AG10803 (cell line): ENCODE data around the gene RALBP1.

Experiments used
- DNase-seq: peaks from one replicate; pipeline ENCODE4 v3.0.0; 2010; ENCODE audit warnings: low read depth
- H3K4me3 ChIP-seq: 2 replicates; pipeline ENCODE4 v1.5.1; 2011; ENCODE audit warnings: mild to moderate bottlenecking, low read length, control low read depth
- TF ChIP-seq, protein P1 (sequence below): conservative IDR thresholded peaks from 2 replicates; pipeline ENCODE4 v1.5.1; 2011; ENCODE audit warnings: mild to moderate bottlenecking, low read length, control low read depth, inconsistent platforms

RALBP1 gene

DNA sequence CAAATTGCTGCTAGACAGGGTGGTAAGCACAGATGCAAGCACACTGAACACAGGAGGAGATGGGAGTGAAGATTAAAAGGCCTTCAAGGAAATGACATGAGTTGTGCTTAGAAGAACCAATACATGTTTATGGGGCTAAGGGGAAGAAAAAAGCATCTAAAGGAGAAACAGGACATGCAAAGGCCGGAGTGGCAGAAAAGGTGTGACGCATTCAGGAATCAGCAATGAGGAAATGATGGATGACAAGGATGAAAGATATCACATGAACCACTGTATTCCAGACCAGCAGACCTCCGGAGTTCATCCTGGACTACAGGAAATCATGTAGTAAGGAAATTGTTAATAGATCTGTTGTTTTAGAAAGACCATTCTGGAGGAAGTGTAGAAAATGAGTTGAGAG, 96.2 kb downstream of the RALBP1 start:
- no peak overlapping the region for H3K4me3 ChIP-seq
- no peak for DNase-seq
- TF ChIP-seq, protein P1, sequence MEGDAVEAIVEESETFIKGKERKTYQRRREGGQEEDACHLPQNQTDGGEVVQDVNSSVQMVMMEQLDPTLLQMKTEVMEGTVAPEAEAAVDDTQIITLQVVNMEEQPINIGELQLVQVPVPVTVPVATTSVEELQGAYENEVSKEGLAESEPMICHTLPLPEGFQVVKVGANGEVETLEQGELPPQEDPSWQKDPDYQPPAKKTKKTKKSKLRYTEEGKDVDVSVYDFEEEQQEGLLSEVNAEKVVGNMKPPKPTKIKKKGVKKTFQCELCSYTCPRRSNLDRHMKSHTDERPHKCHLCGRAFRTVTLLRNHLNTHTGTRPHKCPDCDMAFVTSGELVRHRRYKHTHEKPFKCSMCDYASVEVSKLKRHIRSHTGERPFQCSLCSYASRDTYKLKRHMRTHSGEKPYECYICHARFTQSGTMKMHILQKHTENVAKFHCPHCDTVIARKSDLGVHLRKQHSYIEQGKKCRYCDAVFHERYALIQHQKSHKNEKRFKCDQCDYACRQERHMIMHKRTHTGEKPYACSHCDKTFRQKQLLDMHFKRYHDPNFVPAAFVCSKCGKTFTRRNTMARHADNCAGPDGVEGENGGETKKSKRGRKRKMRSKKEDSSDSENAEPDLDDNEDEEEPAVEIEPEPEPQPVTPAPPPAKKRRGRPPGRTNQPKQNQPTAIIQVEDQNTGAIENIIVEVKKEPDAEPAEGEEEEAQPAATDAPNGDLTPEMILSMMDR = no peak

DNA sequence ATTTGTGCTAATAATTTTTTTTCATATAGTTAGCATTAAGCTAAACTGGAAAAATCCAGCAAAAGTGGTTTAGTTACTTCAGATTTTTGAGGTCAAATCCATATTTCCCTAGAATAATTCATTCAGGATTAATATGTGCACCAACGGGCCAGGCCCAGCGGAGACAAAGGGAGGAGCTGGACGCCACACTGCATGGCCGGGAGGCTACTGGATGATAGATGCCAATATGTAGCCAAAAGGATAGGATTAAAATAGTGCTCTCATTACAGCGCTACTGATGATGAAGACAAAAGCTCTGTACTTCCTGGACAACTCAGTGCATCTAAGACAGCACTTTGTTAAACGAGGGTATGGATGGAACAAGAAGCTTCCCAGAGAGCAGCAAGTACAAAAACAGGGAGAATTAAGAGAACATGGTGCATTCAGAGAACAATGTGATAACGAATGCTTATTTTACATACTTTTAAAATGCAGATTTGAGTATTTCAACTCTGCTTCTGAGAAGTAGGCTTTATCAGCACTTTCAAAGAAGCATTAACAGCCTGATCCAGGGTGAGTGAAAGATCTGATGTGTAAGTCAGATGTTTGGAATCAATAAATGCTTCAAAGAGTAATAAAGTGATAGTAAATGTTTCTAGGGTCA, 99.3 kb downstream of the RALBP1 start:
- DNase-seq = no peak
- TF ChIP-seq, protein P1 = no peak
- H3K4me3 ChIP-seq = no peak overlapping the region

DNA sequence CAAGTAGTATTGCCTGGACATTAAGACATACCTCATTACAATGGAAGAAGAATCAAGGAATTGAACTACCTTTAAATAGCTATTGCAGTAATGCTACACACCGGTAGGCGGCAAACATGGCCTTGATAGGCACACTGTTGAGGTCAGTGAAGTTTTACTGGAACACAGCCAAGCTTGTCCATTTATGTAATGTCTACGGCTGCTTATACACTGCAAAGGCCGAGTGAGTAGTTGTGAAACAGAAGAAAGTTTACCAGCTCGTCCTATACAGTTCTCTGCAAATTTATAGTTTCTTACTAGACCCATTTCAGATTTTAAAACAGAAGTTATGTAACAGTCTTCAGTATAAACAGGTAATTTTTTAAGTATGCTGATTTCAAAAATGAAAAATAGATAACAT, 100.2 kb downstream of the RALBP1 start:
- H3K4me3 ChIP-seq = no peak overlapping the region
- peak; percentile 94 for DNase-seq
- TF ChIP-seq, protein P1 = peak; percentile 87

DNA sequence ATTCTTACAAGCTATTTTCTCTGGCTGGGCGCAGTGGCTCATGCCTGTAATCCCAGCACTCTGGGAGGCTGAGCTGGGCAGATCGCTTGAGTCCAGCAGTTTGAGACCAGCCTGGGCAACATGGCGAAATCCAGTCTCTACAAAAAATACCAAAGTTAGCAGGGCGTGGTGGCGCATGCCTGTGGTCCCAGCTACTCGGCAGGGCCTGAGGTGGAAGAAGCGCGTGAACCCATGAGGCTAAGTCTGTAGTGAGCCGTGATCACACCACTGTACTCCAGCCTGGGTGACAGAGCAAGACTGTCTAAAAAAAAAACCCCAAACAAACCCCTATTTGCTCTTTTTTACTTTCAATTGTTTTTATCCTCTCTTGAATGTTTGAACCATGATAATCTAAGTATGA, 102.0 kb downstream of the RALBP1 start:
- peak; percentile 13 for DNase-seq
- no peak overlapping the region for H3K4me3 ChIP-seq
- TF ChIP-seq, protein P1 = no peak

DNA sequence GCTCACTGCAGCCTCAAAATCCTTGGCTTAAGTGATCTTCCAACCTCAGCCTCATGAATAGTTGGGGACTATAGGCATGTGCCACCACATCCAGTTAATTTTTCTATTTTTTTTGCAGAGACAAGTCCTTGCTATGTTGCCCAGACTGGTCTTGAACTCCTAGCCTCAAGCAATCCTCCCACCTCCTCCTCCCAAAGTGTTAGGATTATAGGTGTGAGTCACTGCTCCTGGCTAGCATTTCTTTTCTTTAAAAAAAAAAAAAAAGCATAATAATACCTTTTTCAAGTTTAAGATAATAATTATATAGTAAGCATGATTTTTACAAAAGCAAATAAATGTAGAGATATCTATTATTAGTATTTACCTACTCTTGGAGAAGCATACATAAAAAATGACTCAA, 103.0 kb downstream of the RALBP1 start:
- DNase-seq = no peak
- TF ChIP-seq, protein P1 = no peak
- H3K4me3 ChIP-seq = no peak overlapping the region

DNA sequence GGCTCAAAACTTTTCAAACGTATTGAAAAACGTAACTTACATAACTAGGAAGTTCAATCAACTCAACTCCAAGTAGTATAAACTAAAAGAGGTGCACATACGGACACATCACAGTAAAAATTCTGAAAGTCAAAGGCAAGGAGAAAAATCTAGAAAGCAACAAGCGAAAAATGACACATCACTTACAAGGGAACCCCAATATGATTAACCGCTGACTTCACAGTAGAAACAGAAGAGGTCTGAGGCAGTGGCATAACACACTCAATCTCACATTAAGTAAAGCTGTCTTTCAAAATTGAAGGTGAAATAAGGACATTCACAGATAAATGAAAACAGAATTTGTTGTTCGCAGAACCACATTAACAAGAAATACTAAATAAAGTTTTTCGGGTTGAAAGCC, 106.4 kb downstream of the RALBP1 start:
- TF ChIP-seq, protein P1 = no peak
- H3K4me3 ChIP-seq = no peak overlapping the region
- DNase-seq = no peak

DNA sequence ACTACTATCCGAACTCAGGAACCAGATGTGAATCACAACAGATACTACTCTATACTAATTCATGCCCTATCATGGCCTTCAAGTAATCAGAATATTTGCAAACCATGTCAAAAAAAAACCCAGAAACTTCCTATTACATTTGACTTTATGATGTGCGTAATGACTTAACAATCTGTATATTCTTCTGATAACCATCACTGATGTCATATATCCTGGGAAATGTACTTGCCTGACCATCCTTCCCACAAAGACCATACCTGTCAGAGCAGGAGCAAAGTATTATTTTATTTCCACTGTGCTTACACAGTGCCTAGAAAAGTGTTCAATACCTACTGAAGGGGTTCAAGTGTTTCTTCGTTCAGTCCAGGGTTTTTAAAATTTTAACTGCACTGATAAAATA, 111.5 kb downstream of the RALBP1 start:
- TF ChIP-seq, protein P1 = no peak
- no peak for DNase-seq
- H3K4me3 ChIP-seq = no peak overlapping the region
